SK-N-SH treated with all-trans-retinoic acid at 6 μM for 48 hours (cell line): ENCODE measurements around the gene KCTD5.

Source experiments
- ARNTL ChIP-seq: fragments of 450-650 bp; formaldehyde crosslinking; IDR thresholded peaks from 2 replicates; pipeline ENCODE4 v1.5.0; 2020; ENCODE audit warnings: low read depth, mild to moderate bottlenecking, moderate library complexity, borderline replicate concordance
- BACH2 ChIP-seq: fragments of 250-450 bp; sonication (Bioruptor Pico); IDR thresholded peaks from 2 replicates; pipeline ENCODE4 v1.9.0; 2021; ENCODE audit warnings: mild to moderate bottlenecking, borderline replicate concordance
- CSDC2 ChIP-seq: fragments of 250-450 bp; sonication (Bioruptor Pico); IDR thresholded peaks from 2 replicates; pipeline ENCODE4 v1.5.0; 2020; ENCODE audit warnings: mild to moderate bottlenecking, moderate library complexity
- CSRNP3 ChIP-seq: fragments of 250-450 bp; sonication (Bioruptor Pico); IDR thresholded peaks from 2 replicates; pipeline ENCODE4 v1.5.1; 2021; ENCODE audit warnings: mild to moderate bottlenecking, moderate library complexity
- ESRRG ChIP-seq: fragments of 250-450 bp; sonication (Bioruptor Pico); IDR thresholded peaks from 2 replicates; pipeline ENCODE4 v1.6.1; 2021; ENCODE audit warnings: mild to moderate bottlenecking
- ISL1 ChIP-seq: fragments of 250-450 bp; sonication (Bioruptor Pico); IDR thresholded peaks from 2 replicates; pipeline ENCODE4 v2.1.2; 2022; ENCODE audit warnings: mild to moderate bottlenecking, moderate library complexity
- PPARA ChIP-seq: fragments of 250-450 bp; sonication (Bioruptor Pico); IDR thresholded peaks from 2 replicates; pipeline ENCODE4 v1.5.0; 2020; ENCODE audit warnings: mild to moderate bottlenecking, borderline replicate concordance
- TOX ChIP-seq: fragments of 250-450 bp; sonication (Bioruptor Pico); IDR thresholded peaks from 2 replicates; pipeline ENCODE4 v1.8.0; 2021; ENCODE audit warnings: mild to moderate bottlenecking, moderate library complexity, borderline replicate concordance
- TSHZ2 ChIP-seq: fragments of 250-450 bp; sonication (Bioruptor Pico); IDR thresholded peaks from 2 replicates; pipeline ENCODE4 v1.5.0; 2020; ENCODE audit warnings: mild to moderate bottlenecking, moderate library complexity
- ZC3H10 ChIP-seq: fragments of 250-450 bp; sonication (Bioruptor Pico); IDR thresholded peaks from 2 replicates; pipeline ENCODE4 v1.5.1; 2021; ENCODE audit warnings: mild to moderate bottlenecking, moderate library complexity
- ZFP30 ChIP-seq: fragments of 450-650 bp; formaldehyde crosslinking; IDR thresholded peaks from 2 replicates; pipeline ENCODE4 v1.5.0; 2022; ENCODE audit warnings: mild to moderate bottlenecking, moderate library complexity
- TF ChIP-seq, protein P1 (sequence below): fragments of 250-450 bp; sonication (Bioruptor Pico); IDR thresholded peaks from 2 replicates; pipeline ENCODE4 v1.8.0; 2020; ENCODE audit warnings: mild to moderate bottlenecking, moderate library complexity, borderline replicate concordance
- TF ChIP-seq, protein P2 (sequence below): fragments of 250-450 bp; sonication (Bioruptor Pico); IDR thresholded peaks from 2 replicates; pipeline ENCODE4 v1.5.1; 2020; ENCODE audit warnings: low read depth, mild to moderate bottlenecking, moderate library complexity

DNA sequence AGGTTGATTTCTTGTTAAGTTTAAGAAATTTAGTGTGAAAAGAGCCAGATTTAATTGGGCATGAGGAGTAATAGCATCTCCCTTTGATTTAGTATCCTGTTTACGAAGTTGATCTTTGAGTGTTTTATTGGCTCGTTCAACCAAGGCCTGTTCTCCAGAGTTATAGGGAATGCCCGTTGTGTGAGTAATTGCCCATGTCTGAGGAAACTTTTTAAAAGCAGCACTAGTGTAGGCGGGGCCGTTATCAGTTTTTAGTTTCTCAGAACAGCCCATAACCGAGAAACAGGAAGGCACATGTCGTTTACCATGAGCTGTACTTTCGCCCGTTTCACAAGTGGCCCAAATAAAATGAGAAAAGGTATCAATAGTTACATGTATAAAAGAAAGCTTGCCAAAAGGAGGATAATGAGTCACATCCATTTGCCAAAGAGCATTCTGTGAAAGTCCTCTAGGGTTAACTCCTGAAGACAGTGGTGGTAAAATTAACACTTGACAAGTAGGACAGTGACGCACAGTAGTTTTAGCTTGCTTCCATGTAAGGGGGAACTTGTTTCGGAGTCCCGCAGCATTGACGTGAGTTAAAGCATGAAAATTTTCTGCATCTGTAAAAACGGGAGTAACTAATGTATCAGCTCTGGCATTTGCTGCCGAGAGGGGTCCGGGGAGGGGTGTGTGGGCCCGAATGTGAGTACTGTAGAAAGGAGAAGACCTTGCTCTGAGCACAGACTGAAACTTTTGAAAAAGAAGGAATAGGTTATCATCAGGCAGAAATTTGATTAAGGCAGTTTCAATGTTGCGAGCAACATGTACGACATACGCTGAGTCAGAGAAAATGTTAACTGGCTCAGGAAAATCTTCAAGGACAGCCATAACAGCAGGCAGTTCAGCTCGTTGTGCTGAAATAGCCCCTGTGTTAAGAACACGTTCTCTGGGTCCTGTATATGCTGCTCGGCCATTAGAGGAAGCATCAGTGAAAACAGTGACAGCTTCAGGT lies 18.5 kb upstream of the KCTD5 start:
- TF ChIP-seq ZC3H10 (CRISPR knock-in tag) (no peak), CSRNP3 (CRISPR knock-in tag) (no peak), BACH2 (CRISPR knock-in tag) (no peak), ESRRG (CRISPR knock-in tag) (no peak), PPARA (CRISPR knock-in tag) (no peak), CSDC2 (CRISPR knock-in tag) (no peak), TOX (no peak), TSHZ2 (no peak), ISL1 (CRISPR knock-in tag) (peak; percentile 25; the same call in 1 of the 2 replicates), ZFP30 (CRISPR knock-in tag) (no peak), ARNTL (CRISPR knock-in tag) (no peak)
- TF ChIP-seq, protein P1, sequence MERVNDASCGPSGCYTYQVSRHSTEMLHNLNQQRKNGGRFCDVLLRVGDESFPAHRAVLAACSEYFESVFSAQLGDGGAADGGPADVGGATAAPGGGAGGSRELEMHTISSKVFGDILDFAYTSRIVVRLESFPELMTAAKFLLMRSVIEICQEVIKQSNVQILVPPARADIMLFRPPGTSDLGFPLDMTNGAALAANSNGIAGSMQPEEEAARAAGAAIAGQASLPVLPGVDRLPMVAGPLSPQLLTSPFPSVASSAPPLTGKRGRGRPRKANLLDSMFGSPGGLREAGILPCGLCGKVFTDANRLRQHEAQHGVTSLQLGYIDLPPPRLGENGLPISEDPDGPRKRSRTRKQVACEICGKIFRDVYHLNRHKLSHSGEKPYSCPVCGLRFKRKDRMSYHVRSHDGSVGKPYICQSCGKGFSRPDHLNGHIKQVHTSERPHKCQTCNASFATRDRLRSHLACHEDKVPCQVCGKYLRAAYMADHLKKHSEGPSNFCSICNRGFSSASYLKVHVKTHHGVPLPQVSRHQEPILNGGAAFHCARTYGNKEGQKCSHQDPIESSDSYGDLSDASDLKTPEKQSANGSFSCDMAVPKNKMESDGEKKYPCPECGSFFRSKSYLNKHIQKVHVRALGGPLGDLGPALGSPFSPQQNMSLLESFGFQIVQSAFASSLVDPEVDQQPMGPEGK: no peak
- TF ChIP-seq, protein P2, sequence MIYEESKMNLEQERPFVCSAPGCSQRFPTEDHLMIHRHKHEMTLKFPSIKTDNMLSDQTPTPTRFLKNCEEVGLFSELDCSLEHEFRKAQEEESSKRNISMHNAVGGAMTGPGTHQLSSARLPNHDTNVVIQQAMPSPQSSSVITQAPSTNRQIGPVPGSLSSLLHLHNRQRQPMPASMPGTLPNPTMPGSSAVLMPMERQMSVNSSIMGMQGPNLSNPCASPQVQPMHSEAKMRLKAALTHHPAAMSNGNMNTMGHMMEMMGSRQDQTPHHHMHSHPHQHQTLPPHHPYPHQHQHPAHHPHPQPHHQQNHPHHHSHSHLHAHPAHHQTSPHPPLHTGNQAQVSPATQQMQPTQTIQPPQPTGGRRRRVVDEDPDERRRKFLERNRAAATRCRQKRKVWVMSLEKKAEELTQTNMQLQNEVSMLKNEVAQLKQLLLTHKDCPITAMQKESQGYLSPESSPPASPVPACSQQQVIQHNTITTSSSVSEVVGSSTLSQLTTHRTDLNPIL (CRISPR knock-in tag): no peak
